GM12878 (cell line): ENCODE results near the gene TMEM86B. TPM values are rescaled to one million over a fixed set of nuclear protein-coding genes. Genes with fewer than 3 reads are reported as not detected.

Experiments
- ATAC-seq: fragments of 200-7000 bp; cut with Tn5 transposase; 3 replicates; pipeline ENCODE4 v1.9.1; 2020; ENCODE audit warnings: mild to moderate bottlenecking, moderate library complexity
- BruUV-seq: library from RNA; stranded (reverse); fragments of 400-500 nt; replicated peaks from 2 replicates; lab custom pipeline; 2021; lab: Mats Ljungman, UMichigan
- CTCF ChIA-PET: fragments of 300-600 bp; sonication (Branson Sonifier 250); formaldehyde crosslinking; extraction: SDS; loops from one replicate; lab custom pipeline; 2021; ENCODE audit warnings: inconsistent platforms; lab: Yijun Ruan, JAX
- POLR2A ChIA-PET: fragments of 350-600 bp; formaldehyde crosslinking; extraction: SDS; loops from one replicate; lab custom pipeline; 2021; ENCODE audit warnings: inconsistent platforms; lab: Charles Lee
- RAD21 ChIA-PET: fragments of 300-600 bp; sonication (Branson Sonifier 250); formaldehyde crosslinking; loops from one replicate; lab custom pipeline; 2023; ENCODE audit warnings: antibody characterized with exemption; ENCODE audit not compliant: unreplicated experiment; lab: Charles Lee
- SMC1A ChIA-PET: fragments of 300-600 bp; sonication (Branson Sonifier 250); formaldehyde crosslinking; loops from one replicate; lab custom pipeline; 2023; ENCODE audit not compliant: unreplicated experiment, uncharacterized antibody; lab: Charles Lee
- DNase-seq: peaks from one replicate; pipeline ENCODE4 v3.0.0-alpha.2; 2011; ENCODE audit warnings: low read depth, low spot score
- FAIRE-seq: peaks from 3 replicates; lab custom pipeline; 2011; peaks lifted over from hg19 to GRCh38; lab: Jason Lieb, UNC
- H2AFZ ChIP-seq: 2 replicates; pipeline ENCODE4 v1.6.0; 2011; ENCODE audit warnings: low read depth, low read length, control low read depth; ENCODE audit not compliant: control insufficient read depth
- H3K27ac ChIP-seq: 2 replicates; pipeline ENCODE4 v1.5.1; 2011; ENCODE audit warnings: control low read depth; ENCODE audit not compliant: control insufficient read depth, insufficient read depth
- H3K27me3 ChIP-seq, 2 experiments: replicated peaks in 1 of 2; 2 replicates each; pipeline versions ENCODE4 v1.6.0 to v1.6.1; 2011; ENCODE audit warnings: low read length in 1 of 2; ENCODE audit not compliant: control insufficient read depth in 2 of 2, insufficient read depth in 2 of 2
- H3K36me3 ChIP-seq, 2 experiments: 2 replicates each; pipeline ENCODE4 v1.5.1; 2011; ENCODE audit warnings: low read length in 1 of 2; ENCODE audit not compliant: control insufficient read depth in 2 of 2, insufficient read depth in 2 of 2
- H3K4me1 ChIP-seq: 2 replicates; pipeline ENCODE4 v1.6.1; 2011; ENCODE audit warnings: mild to moderate bottlenecking, low read length, moderate library complexity, mixed read lengths; ENCODE audit not compliant: control insufficient read depth, insufficient read depth
- H3K4me2 ChIP-seq: 2 replicates; pipeline ENCODE4 v1.6.0; 2011; ENCODE audit warnings: control low read depth; ENCODE audit not compliant: control insufficient read depth, insufficient read depth
- H3K4me3 ChIP-seq: fragments of 200-600 bp; sonication (generic); 2 replicates; pipeline ENCODE4 v1.5.1; 2016
- H3K79me2 ChIP-seq: 2 replicates; pipeline ENCODE4 v1.6.0; 2011; ENCODE audit warnings: low read length; ENCODE audit not compliant: control insufficient read depth, insufficient read depth
- H3K9ac ChIP-seq: 2 replicates; pipeline ENCODE4 v1.8.0; 2011; ENCODE audit warnings: low read length, control low read depth, mixed read lengths; ENCODE audit not compliant: control insufficient read depth, insufficient read depth
- H3K9me3 ChIP-seq: replicated peaks from 3 replicates; pipeline ENCODE4 v1.5.1; 2011; ENCODE audit warnings: mild to moderate bottlenecking, low read length; ENCODE audit not compliant: control insufficient read depth, insufficient read depth
- H4K20me1 ChIP-seq: 2 replicates; pipeline ENCODE4 v1.6.0; 2011; ENCODE audit not compliant: control insufficient read depth, insufficient read depth
- CBX5 ChIP-seq: sonication (generic); IDR thresholded peaks from 2 replicates; pipeline ENCODE4 v1.6.1; 2016; ENCODE audit warnings: low read depth, moderate library complexity, mild to moderate bottlenecking, inconsistent platforms
- ESRRA ChIP-seq: IDR thresholded peaks from 2 replicates; pipeline ENCODE4 v1.6.1; 2012; ENCODE audit warnings: mild to moderate bottlenecking, low read length, improper control_type of control experiment
- IKZF2 ChIP-seq, 2 experiments: fragments of 450-650 bp; IDR thresholded peaks; 2 replicates each; pipeline ENCODE4 v1.6.1; 2017; ENCODE audit warnings: mild to moderate bottlenecking in 2 of 2, moderate library complexity in 2 of 2
- JUNB ChIP-seq: IDR thresholded peaks from 2 replicates; pipeline ENCODE4 v1.6.1; 2016; ENCODE audit warnings: antibody characterized with exemption, mild to moderate bottlenecking
- LARP7 ChIP-seq: fragments of 450-650 bp; IDR thresholded peaks from 2 replicates; pipeline ENCODE4 v1.6.1; 2017; ENCODE audit warnings: mild to moderate bottlenecking
- NFXL1 ChIP-seq: fragments of 450-650 bp; IDR thresholded peaks from 2 replicates; pipeline ENCODE4 v1.6.1; 2017; ENCODE audit warnings: antibody characterized with exemption, mild to moderate bottlenecking, borderline replicate concordance
- REST ChIP-seq: IDR thresholded peaks from 2 replicates; pipeline ENCODE4 v1.6.1; 2012; ENCODE audit warnings: mild to moderate bottlenecking, low read depth, low read length
- TBL1XR1 ChIP-seq: IDR thresholded peaks from 2 replicates; pipeline ENCODE4 v1.6.1; 2012; ENCODE audit warnings: low read depth, low read length, improper control_type of control experiment
- ZSCAN29 ChIP-seq: fragments of 450-650 bp; IDR thresholded peaks from 2 replicates; pipeline ENCODE4 v1.6.1; 2017; ENCODE audit warnings: mild to moderate bottlenecking, moderate library complexity
- WGBS: methylation state at CpG from one replicate; pipeline ENCODE4 v1.1.6; 2016; ENCODE audit warnings: low lambda C conversion rate; ENCODE audit not compliant: insufficient replicate concordance, insufficient coverage; ENCODE audit errors: missing lambda C conversion rate; 5-methylcytosine and 5-hydroxymethylcytosine counted together
- in situ Hi-C: fragments of 300-500 bp; cut with MboI; formaldehyde crosslinking; loops from 9 replicates; pipeline ENCODE4 v1.14.3; 2018; ENCODE audit warnings: mixed read lengths
- intact Hi-C: fragments of 100-400 bp; cut with micrococcal nuclease; formaldehyde crosslinking; loops from one replicate; pipeline ENCODE4 v1.14.2; 2022; ENCODE audit not compliant: unreplicated experiment
- polyA plus RNA-seq, 11 experiments: library from polyadenylated mRNA; depleted of rRNA in 4 of 11; unstranded in 6 of 11; stranded (reverse) in 5 of 11; fragments of >200 nt; fragmentation: Nextera tagmentation in 4 of 11; fragmentation: Illumina TruSeq in 1 of 11; extraction: Ambion mirVana in 4 of 11; extraction: Trizol in 1 of 11; gene quantifications; 1 replicate in 1 of 11; 2 replicates in 10 of 11; pipeline versions ENCODE4 v1.2.1 to v1.2.3, GENCODE V29; 2011 to 2016; ENCODE audit warnings: inconsistent platforms in 2 of 11, missing spikeins in 2 of 11, low read depth in 1 of 11
- total RNA-seq, 4 experiments: library from RNA; depleted of rRNA in 3 of 4; stranded (reverse); fragments of >200 nt in 3 of 4; fragmentation: Illumina TruSeq in 1 of 4; extraction: Trizol in 1 of 4; gene quantifications; 2 replicates each; pipeline versions ENCODE4 v1.2.1 to v1.2.3, GENCODE V29; 2013 to 2021

Gene TMEM86B
- total and polyA plus RNA-seq, 10 of the 15 experiments (the other 5 are each of a cell fraction or from before 2014, with no cell fraction given) = 0.26 to 10.6 (median 1.8) TPM

DNA sequence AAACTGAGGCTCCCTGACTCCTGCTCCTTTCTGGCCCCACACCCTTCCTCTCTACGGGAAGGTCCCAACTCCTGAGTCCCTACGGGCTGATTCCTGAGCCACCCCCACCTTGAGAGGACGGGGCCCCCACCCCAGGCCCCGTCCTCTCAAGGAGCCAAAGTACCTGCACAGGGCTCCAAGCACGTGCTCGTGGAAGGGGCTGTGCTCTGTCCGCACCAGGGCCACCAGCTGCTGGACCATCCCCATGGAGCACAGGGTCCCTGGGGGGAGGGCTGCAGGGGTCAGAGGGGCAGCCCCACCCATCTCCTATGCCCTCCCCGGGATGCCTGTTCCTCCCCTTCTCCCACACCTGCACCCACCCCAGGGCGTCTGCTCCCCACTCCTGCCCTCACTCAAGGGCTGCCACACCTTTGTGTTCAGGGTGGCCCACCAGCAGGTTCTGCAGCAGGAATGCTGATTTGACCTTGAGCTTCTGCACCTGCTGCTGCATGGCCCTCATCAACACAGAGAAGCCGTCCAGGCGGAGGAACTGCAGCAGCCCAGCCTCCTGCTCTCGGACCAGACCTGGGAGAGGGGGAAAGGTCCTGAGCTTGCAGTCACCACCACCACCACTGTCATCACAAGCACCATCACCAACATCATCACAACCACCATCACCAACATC lies 37.3 kb upstream of the TMEM86B start (continued):
- TF ChIP-seq IKZF2 (IDR thresholded peaks at IDR 0.05) = no peak
- TF ChIP-seq JUNB = no peak
- TF ChIP-seq ESRRA = no peak

- SMC1A ChIA-PET = no interaction called here
- H3K4me2 ChIP-seq = no peak overlapping the region
- BruUV-seq = no TSS peak
- FAIRE-seq (no peak), ATAC-seq (no peak), DNase-seq (no peak)
- no peak overlapping the region for H2AFZ ChIP-seq
- H3K4me3 ChIP-seq = no peak overlapping the region
- H3K9ac ChIP-seq = no peak overlapping the region
- H3K9me3 ChIP-seq = no peaks in the 10 kb centered on the region; the same call in 2 of the 3 replicates
- H4K20me1 ChIP-seq = no peaks in the 10 kb centered on the region
- TF ChIP-seq TBL1XR1 = no peak
- no peak for TF ChIP-seq REST
- no peak for TF ChIP-seq LARP7
- no peak for TF ChIP-seq NFXL1
- no peak for TF ChIP-seq CBX5
- TF ChIP-seq ZSCAN29 = no peak
- CTCF ChIA-PET = no interaction called here
- intact Hi-C loops = no loop called here
- H3K27me3 ChIP-seq = no peaks in the 10 kb centered on the region
- POLR2A ChIA-PET = no interaction called here
- WGBS = 77% methylated on average over 10 of the region's 16 CpGs
- H3K4me1 ChIP-seq = no peaks in the 10 kb centered on the region
- no peaks in the 10 kb centered on the region for H3K79me2 ChIP-seq
- RAD21 ChIA-PET = no interaction called here
- no peak overlapping the region for H3K27ac ChIP-seq
- no peaks in the 10 kb centered on the region; a peak in 1 of 4 replicates for H3K36me3 ChIP-seq
- in situ Hi-C loops = no loop called here
Measured at GRCh38 chr19:55265173-55265572, 36.6 kb upstream of the TMEM86B start.
